Measurements from ENCODE around the gene FRMPD1.

GRCh38 chr9:37611014-37611413 is 39.7 kb upstream of the FRMPD1 start:
- TF ChIP-seq POLR2A (IDR thresholded peaks at IDR 0.05; ENCODE audit: low read depth, low read length), result no peak
- TF ChIP-seq NFYB (IDR thresholded peaks at IDR 0.05; ENCODE audit: insufficient read depth, low read depth, low read length), result no peak
- TF ChIP-seq DPF2 (IDR thresholded peaks at IDR 0.05), result no peak
- TF ChIP-seq CTCF (IDR thresholded peaks at IDR 0.05 in 2 of 3, conservative IDR thresholded peaks at IDR 0.05 in 1 of 3; ENCODE audit: control insufficient read depth in 2 of 3, extremely low read depth in 1 of 3, insufficient read depth in 1 of 3, low read depth in 3 of 3, low read length in 3 of 3), result no peak
- no peak for TF ChIP-seq CBX5 (IDR thresholded peaks at IDR 0.05; ENCODE audit: low read depth)
- no peak for TF ChIP-seq KDM1A (IDR thresholded peaks at IDR 0.05; ENCODE audit: borderline replicate concordance)
- no peak for TF ChIP-seq ZNF274 (IDR thresholded peaks at IDR 0.05; ENCODE audit: insufficient read depth, insufficient read length)
- TF ChIP-seq ATF7 (IDR thresholded peaks at IDR 0.05; ENCODE audit: low read depth), result no peak

Measured in GM12878 (cell line).